GM10847 (cell line): ENCODE measurements around the gene CDC14B.

ENCODE experiments used
- POLR2A ChIP-seq: IDR thresholded peaks from 2 replicates; pipeline ENCODE4 v1.6.1; 2011; ENCODE audit not compliant: insufficient read length; ENCODE audit errors: extremely low read depth

CDC14B gene

DNA sequence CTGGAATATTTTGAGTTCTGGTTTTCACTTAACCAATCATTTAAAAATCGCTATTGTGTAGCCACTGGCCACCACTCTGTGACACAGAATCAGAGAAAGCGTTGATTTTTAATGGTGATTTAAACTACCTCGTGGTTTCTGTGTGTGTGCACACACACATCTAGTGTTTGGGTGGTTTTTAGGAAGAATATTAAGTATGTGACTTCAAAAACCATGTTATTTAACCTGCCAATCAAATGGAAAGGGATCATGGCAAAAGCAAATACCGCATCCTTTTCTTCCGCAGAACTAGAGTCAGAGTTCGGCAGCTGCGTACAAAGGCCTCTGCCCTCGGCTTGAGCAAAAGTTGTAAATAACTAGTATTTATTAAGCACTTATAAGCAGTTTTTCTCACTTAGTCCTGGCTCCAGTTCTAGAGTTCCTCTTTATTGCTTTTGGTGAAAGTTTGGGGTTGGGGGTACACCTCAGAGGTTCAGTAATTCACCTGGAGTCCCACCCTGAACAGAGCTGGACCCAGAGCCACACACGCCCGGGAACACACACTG lies 129.0 kb downstream of the CDC14B start:
- no peak for TF ChIP-seq POLR2A

GRCh38 chr9:96489482-96489979 lies 130.1 kb downstream of the CDC14B start:
- TF ChIP-seq POLR2A, result no peak

DNA sequence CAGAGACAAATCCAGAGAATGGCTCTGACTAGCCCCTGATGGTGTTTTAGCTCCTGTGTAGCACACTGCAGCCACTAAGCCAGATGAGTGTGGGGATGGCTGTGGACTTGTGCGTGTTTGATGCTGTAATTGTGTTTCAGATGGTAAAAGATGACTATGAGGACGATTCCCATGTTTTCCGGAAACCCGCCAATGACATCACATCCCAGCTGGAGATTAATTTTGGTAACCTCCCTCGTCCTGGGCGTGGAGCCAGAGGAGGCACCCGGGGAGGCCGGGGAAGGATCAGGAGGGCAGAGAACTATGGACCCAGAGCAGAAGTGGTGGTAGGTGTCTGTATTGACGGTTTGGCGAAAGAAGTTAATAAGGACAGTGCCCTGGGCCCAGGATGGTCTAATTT lies 131.7 kb downstream of the CDC14B start:
- no peak for TF ChIP-seq POLR2A

DNA sequence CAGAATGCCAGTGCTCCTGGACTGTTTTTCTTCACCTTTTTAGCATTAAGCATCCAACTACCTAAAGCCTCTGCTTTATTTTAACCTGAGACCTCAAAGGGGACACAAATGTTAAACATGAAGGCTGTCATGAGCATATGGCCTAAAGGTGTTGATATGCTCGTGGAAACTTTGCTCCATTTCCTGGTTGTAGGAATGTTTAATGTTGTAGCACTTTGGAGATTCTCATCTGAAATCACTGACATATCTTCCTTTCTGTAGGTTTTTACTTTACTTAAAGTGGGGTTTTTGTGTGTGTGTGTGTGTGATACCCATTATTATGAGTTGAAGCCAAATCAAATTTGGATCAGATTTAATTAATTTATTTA lies 132.6 kb downstream of the CDC14B start:
- no peak for TF ChIP-seq POLR2A

DNA sequence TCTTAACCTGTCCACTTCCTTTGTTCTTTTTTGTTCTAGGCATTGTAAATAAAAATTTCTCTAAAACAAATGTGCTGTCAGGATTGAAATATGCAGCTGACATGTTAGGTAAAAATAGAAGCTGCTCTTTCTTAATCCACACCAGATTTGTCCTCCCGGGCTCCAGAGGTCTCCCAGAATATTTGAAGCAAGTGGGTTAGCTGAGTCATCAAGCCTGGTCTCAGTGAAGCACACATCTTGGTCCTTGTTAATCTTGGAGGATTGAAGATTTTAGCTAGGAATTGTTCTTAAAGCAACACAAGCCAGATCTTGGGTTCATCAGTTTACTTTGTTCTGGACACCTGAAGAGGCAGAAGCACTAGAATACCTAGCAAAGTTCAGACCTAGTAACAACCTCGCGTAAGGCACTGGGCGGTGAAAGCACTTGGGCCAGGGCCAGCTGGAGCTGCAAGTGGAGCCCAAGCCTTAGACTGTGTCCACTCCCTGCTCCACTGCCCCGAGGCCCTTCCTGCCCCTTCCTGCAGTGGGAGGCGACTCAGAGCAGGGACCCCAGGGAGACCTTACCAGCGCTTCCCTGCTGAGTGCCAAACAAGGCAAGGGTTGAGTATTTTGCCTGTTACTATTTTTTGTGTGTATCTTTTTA lies 133.1 kb downstream of the CDC14B start:
- TF ChIP-seq POLR2A, result no peak

DNA sequence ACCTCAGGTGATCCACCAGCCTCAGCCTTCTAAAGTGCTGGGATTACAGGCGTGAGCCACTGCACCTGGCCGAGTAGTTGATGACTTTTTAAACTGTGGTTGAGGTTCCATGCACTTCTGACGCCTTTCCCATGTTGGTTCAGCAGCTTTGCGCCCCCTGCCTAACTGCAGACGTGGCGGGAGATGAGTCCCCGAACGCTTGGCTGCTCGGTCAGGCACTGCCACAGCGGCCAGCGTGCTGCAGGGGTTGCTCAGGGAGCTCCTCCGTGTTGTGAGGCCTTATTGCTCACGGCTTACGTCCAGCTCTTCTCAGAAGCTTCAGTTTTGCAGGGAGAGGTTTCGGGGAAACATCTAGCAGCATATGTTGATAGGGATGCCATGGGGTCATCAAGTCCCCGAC lies 134.4 kb downstream of the CDC14B start:
- no peak for TF ChIP-seq POLR2A

GRCh38 chr9:96484521-96484931 lies 135.1 kb downstream of the CDC14B start:
- no peak for TF ChIP-seq POLR2A

DNA sequence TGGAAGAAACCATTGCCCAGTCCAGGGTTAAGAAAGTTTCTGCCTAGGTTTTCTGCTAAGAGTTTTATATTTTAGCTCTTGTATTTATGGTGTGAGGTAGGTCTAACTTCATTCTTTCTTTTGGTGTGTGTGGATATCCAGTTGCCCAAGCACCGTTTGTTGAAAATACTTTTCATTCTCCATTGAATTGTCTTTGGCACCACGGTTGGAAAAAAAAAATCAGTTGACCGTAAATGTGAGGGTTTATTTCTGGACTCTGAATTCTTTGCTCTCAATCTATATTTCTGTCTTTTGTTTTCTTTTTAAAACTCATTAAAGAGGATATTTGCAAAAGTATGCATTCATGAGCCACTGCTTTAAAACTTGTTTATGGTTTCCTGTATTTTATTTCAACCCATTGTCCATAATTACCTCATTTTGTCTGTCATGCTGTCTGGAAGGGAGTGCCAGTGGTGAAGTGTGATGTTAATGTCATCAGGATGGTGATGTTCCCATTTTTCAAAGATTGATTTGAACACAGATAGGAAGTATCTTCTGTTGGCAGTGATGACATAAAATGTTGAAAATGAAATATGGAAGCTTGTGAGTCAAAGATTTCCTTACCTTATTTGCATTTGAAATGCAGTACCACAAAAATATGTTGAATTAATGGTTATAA lies 135.8 kb downstream of the CDC14B start:
- no peak for TF ChIP-seq POLR2A

- TF ChIP-seq POLR2A, result no peak
Observed at GRCh38 chr9:96483197-96483596, 136.4 kb downstream of the CDC14B start.

GRCh38 chr9:96482476-96482875 lies 137.2 kb downstream of the CDC14B start:
- no peak for TF ChIP-seq POLR2A

DNA sequence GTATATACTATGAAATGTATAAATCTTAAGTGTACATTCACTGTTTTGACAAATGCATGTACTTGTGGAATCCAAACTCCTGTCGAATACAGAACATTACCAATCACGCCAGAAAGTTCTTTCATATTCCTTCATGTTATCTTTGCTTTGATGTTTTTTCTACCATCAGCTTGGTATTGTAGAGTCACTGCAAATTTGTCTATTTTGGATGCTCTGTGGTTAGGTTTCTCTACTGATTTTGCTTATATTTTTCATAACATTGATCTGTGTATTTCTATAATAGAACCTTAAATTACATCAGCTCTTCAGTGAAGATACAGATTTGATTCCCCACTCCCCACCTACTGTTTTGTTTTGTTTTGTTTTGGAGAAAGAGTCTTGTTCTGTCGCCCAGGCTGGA lies 138.9 kb downstream of the CDC14B start:
- no peak for TF ChIP-seq POLR2A

GRCh38 chr9:96478829-96479371 lies 140.7 kb downstream of the CDC14B start:
- TF ChIP-seq POLR2A, result no peak

DNA sequence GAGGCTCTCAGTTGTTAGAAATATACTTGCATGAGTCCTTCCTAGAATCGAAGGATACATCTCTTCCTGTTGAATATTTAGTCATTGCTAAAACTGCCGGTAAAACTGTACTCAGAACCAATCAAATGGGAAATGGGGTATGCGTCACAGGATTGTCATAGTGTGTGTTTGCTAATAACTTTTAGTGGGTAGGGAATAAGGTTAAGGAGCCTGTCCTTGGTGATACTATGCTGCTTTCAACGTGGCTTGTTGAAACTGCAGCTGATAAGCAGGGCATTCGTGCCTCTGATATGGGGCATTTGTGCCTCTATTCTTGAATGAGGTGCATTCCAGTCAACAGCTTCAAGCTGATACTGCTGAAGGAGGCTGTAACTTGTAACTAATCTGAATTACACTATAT lies 143.1 kb downstream of the CDC14B start:
- no peak for TF ChIP-seq POLR2A

DNA sequence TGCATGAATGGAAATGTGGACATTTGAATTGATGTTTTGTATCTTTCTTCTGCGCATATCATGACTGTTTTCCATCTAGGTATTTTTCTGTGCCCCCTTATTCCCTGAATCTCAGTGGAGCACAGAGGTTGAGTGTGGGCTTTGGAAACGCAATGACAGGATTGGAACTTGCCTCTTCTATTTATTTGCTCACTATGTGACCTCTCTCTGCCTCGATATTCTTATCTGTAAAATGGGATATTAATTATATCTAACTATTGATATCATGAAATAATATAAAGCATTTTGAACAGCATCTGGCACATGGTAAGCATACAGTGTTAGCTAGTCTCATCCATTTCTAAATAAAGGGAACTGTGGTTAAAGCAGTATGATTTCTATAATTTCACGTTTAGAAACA lies 143.6 kb downstream of the CDC14B start:
- no peak for TF ChIP-seq POLR2A

GRCh38 chr9:96467784-96468183 lies 151.9 kb downstream of the CDC14B start:
- no peak for TF ChIP-seq POLR2A

DNA sequence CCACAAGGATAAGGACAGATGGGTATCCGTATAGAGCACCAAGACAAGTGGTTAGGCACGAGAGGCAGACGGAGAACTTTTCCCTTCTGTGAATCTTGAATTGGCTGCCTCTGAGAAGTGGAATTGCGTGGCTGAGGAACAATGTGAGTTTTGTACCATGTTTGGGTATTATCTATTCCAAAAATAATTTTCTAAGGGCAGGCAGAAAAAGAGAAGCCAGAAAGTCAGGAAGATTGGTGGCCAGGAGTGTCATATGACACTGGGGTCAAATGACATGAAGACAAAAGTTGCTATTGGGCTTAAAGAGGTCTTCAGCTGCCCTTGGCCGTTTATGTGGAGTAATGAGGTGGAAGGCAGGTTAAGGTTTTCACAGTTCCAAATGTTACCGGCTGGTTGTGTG lies 155.2 kb downstream of the CDC14B start:
- no peak for TF ChIP-seq POLR2A
